ENCODE data around the gene SCRT2.
A peak's percentile ranks its signal among the peaks of the same experiment; 100 is the strongest.

SCRT2 gene

DNA sequence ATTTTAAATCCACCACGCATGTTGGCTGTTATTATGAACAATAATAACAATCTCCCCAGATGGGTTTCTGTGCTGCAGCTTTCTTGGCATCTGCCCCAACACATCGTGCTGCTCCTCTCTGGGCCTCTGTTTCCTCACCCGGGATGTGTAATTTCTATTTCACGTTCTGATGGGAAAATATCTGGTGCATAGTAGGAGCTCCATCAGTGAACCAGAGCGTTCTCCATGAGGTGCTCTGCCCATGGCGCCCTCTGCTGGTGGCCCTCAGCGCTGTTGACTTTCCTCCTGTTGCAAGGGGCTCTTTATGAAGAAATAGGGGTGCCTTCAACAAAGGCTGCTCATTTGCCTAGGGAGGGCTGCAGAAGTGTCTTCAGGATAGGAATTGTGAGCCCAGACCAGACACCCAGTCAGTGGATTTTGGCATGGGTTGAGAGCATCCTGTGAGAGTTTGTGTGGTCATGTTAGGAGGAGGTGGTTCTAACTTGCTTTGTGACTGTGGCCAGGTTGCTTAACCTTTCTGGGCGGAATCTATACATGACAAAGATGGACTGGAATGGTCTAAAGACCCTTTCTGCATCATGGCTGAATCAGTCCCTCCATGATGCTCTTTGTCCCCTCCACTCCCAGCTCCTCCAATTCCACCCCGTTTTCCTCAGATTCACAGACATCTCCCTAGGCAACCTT, 8.1 kb downstream of the SCRT2 start:
- Histone ChIP-seq H3K27ac (replicated peaks) (no peak overlapping the region), H3K27me3 (ENCODE audit: insufficient read depth, poor library complexity, severe bottlenecking) (peaks cover 29% of the 10 kb centered on the region), H3K4me3 (replicated peaks; ENCODE audit: insufficient read depth, low read length) (no peak overlapping the region)
- DNase-seq (ENCODE audit: low read depth in 1 of 2, low spot score in 1 of 2), result peak in 1 of 2 experiments; percentile 43
- TF ChIP-seq, protein P1, sequence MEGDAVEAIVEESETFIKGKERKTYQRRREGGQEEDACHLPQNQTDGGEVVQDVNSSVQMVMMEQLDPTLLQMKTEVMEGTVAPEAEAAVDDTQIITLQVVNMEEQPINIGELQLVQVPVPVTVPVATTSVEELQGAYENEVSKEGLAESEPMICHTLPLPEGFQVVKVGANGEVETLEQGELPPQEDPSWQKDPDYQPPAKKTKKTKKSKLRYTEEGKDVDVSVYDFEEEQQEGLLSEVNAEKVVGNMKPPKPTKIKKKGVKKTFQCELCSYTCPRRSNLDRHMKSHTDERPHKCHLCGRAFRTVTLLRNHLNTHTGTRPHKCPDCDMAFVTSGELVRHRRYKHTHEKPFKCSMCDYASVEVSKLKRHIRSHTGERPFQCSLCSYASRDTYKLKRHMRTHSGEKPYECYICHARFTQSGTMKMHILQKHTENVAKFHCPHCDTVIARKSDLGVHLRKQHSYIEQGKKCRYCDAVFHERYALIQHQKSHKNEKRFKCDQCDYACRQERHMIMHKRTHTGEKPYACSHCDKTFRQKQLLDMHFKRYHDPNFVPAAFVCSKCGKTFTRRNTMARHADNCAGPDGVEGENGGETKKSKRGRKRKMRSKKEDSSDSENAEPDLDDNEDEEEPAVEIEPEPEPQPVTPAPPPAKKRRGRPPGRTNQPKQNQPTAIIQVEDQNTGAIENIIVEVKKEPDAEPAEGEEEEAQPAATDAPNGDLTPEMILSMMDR (IDR thresholded peaks at IDR 0.05; ENCODE audit: insufficient read depth, low read length), result peak; percentile 84
- TF ChIP-seq, protein P2, sequence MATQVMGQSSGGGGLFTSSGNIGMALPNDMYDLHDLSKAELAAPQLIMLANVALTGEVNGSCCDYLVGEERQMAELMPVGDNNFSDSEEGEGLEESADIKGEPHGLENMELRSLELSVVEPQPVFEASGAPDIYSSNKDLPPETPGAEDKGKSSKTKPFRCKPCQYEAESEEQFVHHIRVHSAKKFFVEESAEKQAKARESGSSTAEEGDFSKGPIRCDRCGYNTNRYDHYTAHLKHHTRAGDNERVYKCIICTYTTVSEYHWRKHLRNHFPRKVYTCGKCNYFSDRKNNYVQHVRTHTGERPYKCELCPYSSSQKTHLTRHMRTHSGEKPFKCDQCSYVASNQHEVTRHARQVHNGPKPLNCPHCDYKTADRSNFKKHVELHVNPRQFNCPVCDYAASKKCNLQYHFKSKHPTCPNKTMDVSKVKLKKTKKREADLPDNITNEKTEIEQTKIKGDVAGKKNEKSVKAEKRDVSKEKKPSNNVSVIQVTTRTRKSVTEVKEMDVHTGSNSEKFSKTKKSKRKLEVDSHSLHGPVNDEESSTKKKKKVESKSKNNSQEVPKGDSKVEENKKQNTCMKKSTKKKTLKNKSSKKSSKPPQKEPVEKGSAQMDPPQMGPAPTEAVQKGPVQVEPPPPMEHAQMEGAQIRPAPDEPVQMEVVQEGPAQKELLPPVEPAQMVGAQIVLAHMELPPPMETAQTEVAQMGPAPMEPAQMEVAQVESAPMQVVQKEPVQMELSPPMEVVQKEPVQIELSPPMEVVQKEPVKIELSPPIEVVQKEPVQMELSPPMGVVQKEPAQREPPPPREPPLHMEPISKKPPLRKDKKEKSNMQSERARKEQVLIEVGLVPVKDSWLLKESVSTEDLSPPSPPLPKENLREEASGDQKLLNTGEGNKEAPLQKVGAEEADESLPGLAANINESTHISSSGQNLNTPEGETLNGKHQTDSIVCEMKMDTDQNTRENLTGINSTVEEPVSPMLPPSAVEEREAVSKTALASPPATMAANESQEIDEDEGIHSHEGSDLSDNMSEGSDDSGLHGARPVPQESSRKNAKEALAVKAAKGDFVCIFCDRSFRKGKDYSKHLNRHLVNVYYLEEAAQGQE (IDR thresholded peaks at IDR 0.05; ENCODE audit: insufficient replicate concordance, low read depth), result no peak
- TF ChIP-seq SPI1 (IDR thresholded peaks at IDR 0.05; ENCODE audit: borderline replicate concordance, low read depth), result no peak

DNA sequence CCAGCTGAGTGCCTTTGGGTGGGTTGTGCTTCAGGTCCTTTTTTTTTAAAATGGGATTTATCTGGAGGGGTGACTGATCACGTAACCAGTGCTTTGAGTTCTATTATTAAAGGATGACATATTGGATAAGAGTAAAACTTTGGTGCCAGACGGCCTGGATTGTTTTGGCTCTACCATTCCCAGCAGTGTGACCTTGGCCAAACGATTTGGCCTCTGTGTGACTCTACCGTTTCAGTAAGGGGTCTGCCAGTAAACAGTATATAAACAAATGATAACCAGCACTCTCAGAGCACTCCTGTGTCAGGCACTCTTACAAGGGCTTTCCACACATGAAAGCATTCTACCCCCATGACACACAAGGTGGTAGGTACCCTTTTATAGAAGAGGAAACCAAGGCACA, 8.7 kb downstream of the SCRT2 start:
- TF ChIP-seq, protein P1 (IDR thresholded peaks at IDR 0.05; ENCODE audit: insufficient read depth, low read length), result no peak
- TF ChIP-seq POLR2AphosphoS5 (IDR thresholded peaks at IDR 0.05; ENCODE audit: low read depth), result no peak
- TF ChIP-seq, protein P2 (IDR thresholded peaks at IDR 0.05; ENCODE audit: insufficient replicate concordance, low read depth), result no peak
- no peak for DNase-seq (ENCODE audit: low read depth in 1 of 2, low spot score in 1 of 2)
- H3K27ac ChIP-seq (replicated peaks), result no peak overlapping the region
- peaks cover 26% of the 10 kb centered on the region for H3K27me3 ChIP-seq (ENCODE audit: insufficient read depth, poor library complexity, severe bottlenecking)
- no peak overlapping the region for H3K4me3 ChIP-seq (replicated peaks; ENCODE audit: insufficient read depth, low read length)

DNA sequence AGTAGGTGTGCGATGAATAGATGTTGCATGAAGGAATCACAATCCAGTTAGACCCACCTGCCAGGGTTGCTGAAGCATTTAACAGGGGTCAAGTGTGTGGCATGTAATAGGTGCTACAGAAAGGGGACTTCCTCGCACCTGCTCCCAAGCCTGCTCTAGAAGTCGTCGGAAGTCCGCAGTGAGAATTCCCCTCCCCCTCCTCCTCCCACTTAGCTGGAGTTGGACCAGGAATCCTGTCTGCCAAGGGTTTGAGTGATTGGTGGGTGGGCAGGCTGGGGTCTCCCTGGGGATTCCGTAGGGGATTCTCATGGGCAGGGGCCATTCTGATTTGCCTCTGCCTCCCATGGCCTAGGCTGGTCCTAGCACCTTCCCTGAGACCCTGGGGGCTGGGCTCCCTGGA, 10.3 kb downstream of the SCRT2 start:
- Histone ChIP-seq H3K27me3 (ENCODE audit: insufficient read depth, poor library complexity, severe bottlenecking) (peaks cover 26% of the 10 kb centered on the region), H3K4me3 (replicated peaks; ENCODE audit: insufficient read depth, low read length) (no peak overlapping the region), H3K27ac (replicated peaks) (no peak overlapping the region)
- no peak for DNase-seq (ENCODE audit: low read depth in 1 of 2, low spot score in 1 of 2)
- no peak for TF ChIP-seq POLR2AphosphoS5 (IDR thresholded peaks at IDR 0.05; ENCODE audit: low read depth)
- TF ChIP-seq, protein P1 (IDR thresholded peaks at IDR 0.05; ENCODE audit: insufficient read depth, low read length), result no peak
- no peak for TF ChIP-seq SPI1 (IDR thresholded peaks at IDR 0.05; ENCODE audit: borderline replicate concordance, low read depth)
- TF ChIP-seq, protein P2 (IDR thresholded peaks at IDR 0.05; ENCODE audit: insufficient replicate concordance, low read depth), result no peak
- TF ChIP-seq GABPA (IDR thresholded peaks at IDR 0.05; ENCODE audit: low read depth), result no peak

Data from HL-60 (cell line).